Calu3 (cell line): Measurements from ENCODE around the gene SPNS2. TPM values are rescaled to one million over a fixed set of nuclear protein-coding genes. Genes with fewer than 3 reads are reported as not detected.

ENCODE experiments used
- BruUV-seq: library from RNA; stranded (reverse); fragments of 400-500 nt; replicated peaks from 2 replicates; lab custom pipeline; 2021; lab: Mats Ljungman, UMichigan
- CTCF ChIA-PET: fragments of 300-600 bp; sonication (Branson Sonifier 250); formaldehyde crosslinking; loops from one replicate; lab custom pipeline; 2022; ENCODE audit warnings: antibody characterized with exemption; lab: Charles Lee
- DNase-seq: peaks from one replicate; pipeline ENCODE4 v3.0.0; 2022
- H3K27ac Mint-ChIP-seq: one replicate; pipeline ENCODE4 v1.8.0; 2022; ENCODE audit warnings: mixed read lengths; ENCODE audit not compliant: unreplicated experiment
- H3K27me3 Mint-ChIP-seq: one replicate; pipeline ENCODE4 v1.8.0; 2022; ENCODE audit warnings: mixed read lengths; ENCODE audit not compliant: unreplicated experiment
- H3K36me3 Mint-ChIP-seq: one replicate; pipeline ENCODE4 v1.8.0; 2022; ENCODE audit warnings: mild to moderate bottlenecking, moderate library complexity, mixed read lengths; ENCODE audit not compliant: insufficient read depth, unreplicated experiment
- H3K4me1 Mint-ChIP-seq: one replicate; pipeline ENCODE4 v1.8.0; 2022; ENCODE audit warnings: mild to moderate bottlenecking, low read depth, mixed read lengths; ENCODE audit not compliant: unreplicated experiment
- H3K4me3 Mint-ChIP-seq: one replicate; pipeline ENCODE4 v1.8.0; 2022; ENCODE audit warnings: mild to moderate bottlenecking, low read depth, moderate library complexity, mixed read lengths; ENCODE audit not compliant: unreplicated experiment
- H3K9me3 Mint-ChIP-seq: one replicate; pipeline ENCODE4 v1.8.0; 2022; ENCODE audit warnings: low read depth, mixed read lengths; ENCODE audit not compliant: unreplicated experiment
- intact Hi-C: fragments of 100-400 bp; cut with micrococcal nuclease; formaldehyde crosslinking; loops from one replicate; pipeline ENCODE4 v1.10.0; 2022; ENCODE audit not compliant: unreplicated experiment
- total RNA-seq: library from RNA; stranded (reverse); gene quantifications from 2 replicates; pipeline ENCODE4 v1.2.3, GENCODE V29; 2022
- TF ChIP-seq, protein P1 (sequence below): fragments of 200-600 bp; IDR thresholded peaks from one replicate; pipeline ENCODE4 v1.8.0; 2022; ENCODE audit warnings: antibody characterized with exemption; ENCODE audit not compliant: unreplicated experiment

The SPNS2 gene
- total RNA-seq, 1 experiment from 2014 or later: 63.4 TPM

DNA sequence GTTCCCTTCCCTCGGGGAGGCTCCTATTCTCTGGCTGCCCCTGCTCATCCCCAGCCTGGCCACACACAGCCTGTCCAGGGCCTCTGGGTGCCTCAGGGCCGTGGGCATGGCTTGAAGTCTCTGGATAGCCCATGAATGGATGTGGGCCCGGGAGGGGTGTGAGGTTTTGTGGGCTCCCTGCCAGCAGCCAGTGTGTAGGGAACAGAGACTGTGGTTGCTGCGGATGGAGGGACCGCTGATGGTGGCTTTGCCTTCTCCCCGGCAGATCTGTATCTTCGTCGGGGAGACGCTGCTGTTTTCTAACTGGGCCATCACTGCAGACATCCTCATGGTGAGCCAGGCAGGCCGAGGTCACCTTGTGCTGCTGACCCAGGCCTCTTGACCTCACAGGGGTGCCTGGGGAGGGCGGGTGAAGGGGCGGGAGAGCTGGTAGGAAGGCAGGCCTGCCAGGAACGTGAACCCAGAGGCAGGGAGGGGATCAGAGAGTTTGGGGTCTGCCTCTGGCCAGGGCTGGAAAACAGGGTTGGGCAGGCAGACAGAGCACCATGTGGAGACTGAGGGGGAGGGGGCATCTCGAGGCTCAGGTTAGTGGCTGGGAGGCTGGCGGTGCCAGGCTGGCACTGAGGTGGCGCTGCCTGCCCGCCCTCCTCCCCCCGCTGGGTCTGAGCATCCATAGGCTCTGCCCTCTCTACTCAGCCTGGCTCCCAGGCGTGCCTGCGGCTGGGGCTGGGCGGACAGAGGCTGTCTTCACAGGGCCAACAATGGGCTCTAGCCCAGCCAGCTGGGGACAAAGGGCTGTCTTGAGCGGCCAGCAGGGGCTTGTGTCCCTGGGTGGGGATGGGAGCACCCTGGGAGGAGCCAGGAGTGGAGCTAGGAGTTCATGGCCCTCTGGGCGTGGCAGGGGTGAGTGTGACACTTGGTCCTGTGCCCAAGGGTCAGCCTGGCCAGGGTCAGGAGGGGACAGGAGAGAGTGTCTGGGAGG is 35.1 kb downstream of the SPNS2 start:
- TF ChIP-seq, protein P1, sequence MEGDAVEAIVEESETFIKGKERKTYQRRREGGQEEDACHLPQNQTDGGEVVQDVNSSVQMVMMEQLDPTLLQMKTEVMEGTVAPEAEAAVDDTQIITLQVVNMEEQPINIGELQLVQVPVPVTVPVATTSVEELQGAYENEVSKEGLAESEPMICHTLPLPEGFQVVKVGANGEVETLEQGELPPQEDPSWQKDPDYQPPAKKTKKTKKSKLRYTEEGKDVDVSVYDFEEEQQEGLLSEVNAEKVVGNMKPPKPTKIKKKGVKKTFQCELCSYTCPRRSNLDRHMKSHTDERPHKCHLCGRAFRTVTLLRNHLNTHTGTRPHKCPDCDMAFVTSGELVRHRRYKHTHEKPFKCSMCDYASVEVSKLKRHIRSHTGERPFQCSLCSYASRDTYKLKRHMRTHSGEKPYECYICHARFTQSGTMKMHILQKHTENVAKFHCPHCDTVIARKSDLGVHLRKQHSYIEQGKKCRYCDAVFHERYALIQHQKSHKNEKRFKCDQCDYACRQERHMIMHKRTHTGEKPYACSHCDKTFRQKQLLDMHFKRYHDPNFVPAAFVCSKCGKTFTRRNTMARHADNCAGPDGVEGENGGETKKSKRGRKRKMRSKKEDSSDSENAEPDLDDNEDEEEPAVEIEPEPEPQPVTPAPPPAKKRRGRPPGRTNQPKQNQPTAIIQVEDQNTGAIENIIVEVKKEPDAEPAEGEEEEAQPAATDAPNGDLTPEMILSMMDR: no peak
- H3K27me3 Mint-ChIP-seq: no peaks in the 10 kb centered on the region
- peaks cover 16% of the 10 kb centered on the region for H3K4me1 Mint-ChIP-seq
- intact Hi-C loops: no loop called here
- peaks cover 77% of the 10 kb centered on the region for H3K36me3 Mint-ChIP-seq
- no peaks in the 10 kb centered on the region for H3K9me3 Mint-ChIP-seq
- CTCF ChIA-PET: no interaction called here
- H3K4me3 Mint-ChIP-seq: no peak overlapping the region
- BruUV-seq: no TSS peak
- peak overlapping the region; percentile 84 for H3K27ac Mint-ChIP-seq
- DNase-seq: no peak

DNA sequence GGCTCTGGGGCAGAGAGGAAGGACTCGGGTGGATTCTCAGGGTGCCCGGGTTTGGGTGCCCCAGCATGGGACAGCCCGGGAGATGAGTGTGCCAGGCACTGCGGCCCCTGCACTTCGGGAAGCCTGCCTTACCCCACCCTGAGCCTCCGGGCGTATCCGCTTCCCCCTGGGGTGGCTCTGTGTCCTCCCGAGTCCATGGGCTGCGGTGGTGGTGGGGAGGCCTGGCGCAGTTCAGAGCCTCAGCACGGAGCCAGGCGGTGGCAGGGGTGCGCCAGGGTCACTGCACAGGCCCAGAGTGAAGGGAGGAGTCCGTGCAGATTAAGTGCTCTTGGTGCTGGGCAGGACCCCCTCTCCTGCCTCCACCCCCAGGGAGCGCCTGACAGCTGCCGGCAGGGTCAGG is 35.8 kb downstream of the SPNS2 start:
- Mint-ChIP-seq H3K4me1 (peaks cover 16% of the 10 kb centered on the region), H3K27ac (peak overlapping the region; percentile 84), H3K36me3 (peaks cover 76% of the 10 kb centered on the region), H3K27me3 (no peaks in the 10 kb centered on the region), H3K9me3 (no peaks in the 10 kb centered on the region), H3K4me3 (no peak overlapping the region)
- BruUV-seq: no TSS peak
- no peak for DNase-seq
- CTCF ChIA-PET: no interaction called here
- TF ChIP-seq, protein P1: no peak
- intact Hi-C loops: no loop called here

DNA sequence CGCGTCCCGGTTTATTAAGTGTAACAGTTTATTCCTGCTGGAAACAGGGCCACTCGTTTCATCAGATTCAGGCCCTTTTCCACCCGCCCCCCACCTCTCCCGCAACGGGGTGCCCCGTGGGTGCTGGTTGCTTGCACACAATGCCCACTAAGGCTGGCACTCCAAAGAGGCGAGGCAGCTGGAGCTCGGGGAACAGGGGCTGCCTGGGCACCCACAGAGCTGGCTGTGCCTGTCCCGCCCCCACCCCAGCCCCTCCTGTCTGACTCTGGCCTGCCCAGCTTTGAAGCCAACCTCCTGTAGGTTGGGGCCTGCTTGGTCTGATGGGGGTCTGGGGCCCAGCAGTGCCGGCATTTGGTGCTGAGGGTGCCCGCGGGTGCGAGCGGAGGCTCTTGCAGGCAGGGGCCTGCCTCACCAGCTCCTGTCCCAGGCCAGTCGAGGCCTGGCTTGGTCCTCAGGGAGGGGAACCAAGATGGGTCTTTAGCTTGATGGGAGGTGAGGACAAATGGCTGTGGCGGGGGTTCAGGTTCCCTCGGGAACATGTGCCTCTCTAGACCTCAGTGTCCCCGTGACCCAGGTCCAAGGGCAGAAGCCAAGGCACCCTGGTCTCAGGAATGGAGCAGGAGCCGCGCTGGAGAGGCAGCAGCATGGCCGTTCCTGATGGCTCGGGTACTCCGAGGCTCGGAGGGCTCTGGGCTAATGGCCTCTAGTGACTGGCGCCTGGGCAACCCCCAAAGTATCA is 36.4 kb downstream of the SPNS2 start:
- CTCF ChIA-PET: no interaction called here
- no peak overlapping the region for H3K4me3 Mint-ChIP-seq
- H3K27me3 Mint-ChIP-seq: no peaks in the 10 kb centered on the region
- DNase-seq: no peak
- H3K9me3 Mint-ChIP-seq: no peaks in the 10 kb centered on the region
- no TSS peak for BruUV-seq
- TF ChIP-seq, protein P1: no peak
- no peak overlapping the region for H3K27ac Mint-ChIP-seq
- peaks cover 76% of the 10 kb centered on the region for H3K36me3 Mint-ChIP-seq
- intact Hi-C loops: no loop called here
- H3K4me1 Mint-ChIP-seq: peaks cover 22% of the 10 kb centered on the region

DNA sequence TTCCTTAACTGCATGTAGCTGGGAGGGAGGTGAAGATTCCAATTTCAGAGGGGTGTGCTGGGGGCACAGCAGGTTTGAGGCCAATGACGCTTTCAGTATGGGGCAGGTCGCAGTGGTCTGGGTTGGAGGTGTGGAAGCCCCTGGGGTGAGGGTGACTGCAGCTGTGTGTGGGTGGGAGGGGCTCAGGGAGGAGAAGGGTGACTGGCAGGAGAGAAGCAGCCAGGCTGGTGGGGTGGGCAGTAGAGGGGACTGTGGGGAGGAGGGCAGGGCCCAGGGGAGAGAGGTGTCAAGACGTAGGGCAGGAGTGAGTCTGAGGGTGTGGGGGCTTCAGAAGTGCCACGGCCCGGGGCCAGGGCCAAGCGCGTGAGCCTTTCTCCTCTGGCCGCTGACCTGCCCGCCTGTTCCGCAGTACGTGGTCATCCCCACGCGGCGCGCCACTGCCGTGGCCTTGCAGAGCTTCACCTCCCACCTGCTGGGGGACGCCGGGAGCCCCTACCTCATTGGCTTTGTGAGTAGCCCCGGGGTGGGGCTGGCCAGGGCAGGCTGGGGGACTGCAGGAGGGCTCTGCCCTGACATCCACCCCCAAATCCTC is 37.1 kb downstream of the SPNS2 start:
- CTCF ChIA-PET: no interaction called here
- Mint-ChIP-seq H3K27me3 (no peaks in the 10 kb centered on the region), H3K9me3 (no peaks in the 10 kb centered on the region), H3K4me1 (peaks cover 23% of the 10 kb centered on the region), H3K27ac (no peak overlapping the region), H3K4me3 (no peak overlapping the region), H3K36me3 (peaks cover 75% of the 10 kb centered on the region)
- intact Hi-C loops: no loop called here
- DNase-seq: no peak
- BruUV-seq: no TSS peak
- TF ChIP-seq, protein P1: no peak
